HG03575 (cell line): Measurements from ENCODE around the gene PPP1R12A.
A peak's percentile ranks its signal among the peaks of the same experiment; 100 is the strongest.
"Not testable (repeated sequence)": the region's sequence is repeated elsewhere in the genome, so short reads cannot be mapped to it uniquely, and the experiment has no call there.

Experiments used
- ATAC-seq: cut with Tn5 transposase; IDR thresholded peaks from one replicate; pipeline ENCODE4 v1.9.1; 2021; ENCODE audit not compliant: unreplicated experiment, insufficient number of reproducible peaks, low FRiP score; ENCODE audit errors: extremely low read depth

Gene PPP1R12A

DNA sequence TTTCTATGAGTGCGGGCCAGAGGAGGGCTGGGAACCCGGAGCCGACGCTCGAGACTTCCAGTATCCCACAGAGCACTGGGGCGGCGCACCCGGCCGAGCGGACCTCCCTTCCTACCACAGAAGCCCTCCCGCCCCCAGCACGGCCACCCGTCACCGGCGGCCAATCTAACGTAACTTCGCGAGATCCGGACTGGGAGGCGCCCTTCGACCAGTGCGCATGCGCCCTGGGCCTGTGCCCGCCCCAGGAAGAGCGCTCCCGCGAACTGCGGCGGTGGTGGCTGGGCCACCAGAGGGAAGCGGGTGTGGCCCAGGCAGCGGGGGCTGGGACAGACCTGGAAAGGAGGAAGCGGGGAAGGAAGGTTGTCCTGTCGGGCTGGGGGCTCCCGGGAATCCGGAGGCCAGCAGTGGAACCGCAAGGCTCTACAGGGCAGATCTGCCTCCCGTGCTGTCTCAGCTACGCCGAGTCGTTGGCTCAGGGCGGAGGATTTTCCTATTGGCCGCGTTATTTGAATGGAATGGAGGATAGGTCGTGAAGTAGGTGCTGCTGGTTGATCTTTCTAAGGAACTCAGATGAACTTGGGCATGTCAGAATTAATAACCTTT, at the start of gene PPP1R12A:
Gene PPP1R12A, minus strand, starts transcription at position 77 of the 603 bp plus-strand sequence. CDS start 166 bp downstream, outside the sequence.
- ATAC-seq = peak; percentile 63

DNA sequence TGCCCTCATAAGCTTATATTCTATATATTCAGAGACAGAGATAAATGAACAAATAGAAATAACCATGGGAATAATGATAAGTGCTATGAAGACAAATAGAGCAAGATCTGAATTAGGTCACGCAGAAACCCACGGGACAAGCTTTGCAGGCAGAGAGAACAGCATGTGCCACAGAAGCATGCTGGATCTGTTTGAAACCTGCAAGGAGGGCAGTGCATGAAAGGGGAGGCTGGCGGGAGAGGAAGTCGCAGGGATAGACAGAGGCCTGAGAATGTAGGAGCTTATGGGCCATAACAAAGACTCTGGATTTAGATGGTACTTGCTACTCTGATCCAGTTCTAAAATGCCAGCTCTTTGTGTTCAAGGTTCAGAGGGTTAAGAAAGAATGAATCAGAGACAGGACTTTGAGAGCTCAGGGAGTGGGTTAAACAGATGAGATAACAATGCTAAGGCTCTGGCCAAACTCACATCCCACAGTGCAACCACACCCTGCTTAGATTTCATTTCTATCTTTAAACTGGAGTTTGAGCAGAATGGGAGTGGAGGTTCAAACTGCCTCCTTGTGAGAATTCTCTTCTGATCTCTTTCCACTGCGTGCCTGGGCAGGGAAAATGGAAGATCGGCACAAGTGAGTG, 49.2 kb upstream of the PPP1R12A start:
- ATAC-seq = no peak

DNA sequence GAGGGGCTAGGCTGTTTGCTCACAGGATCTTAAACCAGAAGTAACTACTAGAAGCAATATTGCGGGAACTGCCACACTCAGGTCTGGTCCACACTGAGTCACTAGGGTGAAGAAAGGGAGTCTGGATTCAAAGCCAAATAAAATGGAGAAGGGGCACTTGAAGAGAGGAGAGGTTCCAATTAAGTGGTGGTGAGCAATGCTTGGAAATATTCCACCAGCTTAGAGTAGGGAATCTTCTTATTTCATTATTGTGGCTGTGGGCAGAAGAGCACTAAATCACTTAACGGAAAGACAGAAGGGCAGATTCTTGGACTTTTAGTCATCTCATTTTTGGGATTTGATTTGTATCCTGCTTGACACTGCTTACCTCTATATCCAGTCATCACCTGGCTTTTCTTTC, 48.6 kb upstream of the PPP1R12A start:
- no peak for ATAC-seq

DNA sequence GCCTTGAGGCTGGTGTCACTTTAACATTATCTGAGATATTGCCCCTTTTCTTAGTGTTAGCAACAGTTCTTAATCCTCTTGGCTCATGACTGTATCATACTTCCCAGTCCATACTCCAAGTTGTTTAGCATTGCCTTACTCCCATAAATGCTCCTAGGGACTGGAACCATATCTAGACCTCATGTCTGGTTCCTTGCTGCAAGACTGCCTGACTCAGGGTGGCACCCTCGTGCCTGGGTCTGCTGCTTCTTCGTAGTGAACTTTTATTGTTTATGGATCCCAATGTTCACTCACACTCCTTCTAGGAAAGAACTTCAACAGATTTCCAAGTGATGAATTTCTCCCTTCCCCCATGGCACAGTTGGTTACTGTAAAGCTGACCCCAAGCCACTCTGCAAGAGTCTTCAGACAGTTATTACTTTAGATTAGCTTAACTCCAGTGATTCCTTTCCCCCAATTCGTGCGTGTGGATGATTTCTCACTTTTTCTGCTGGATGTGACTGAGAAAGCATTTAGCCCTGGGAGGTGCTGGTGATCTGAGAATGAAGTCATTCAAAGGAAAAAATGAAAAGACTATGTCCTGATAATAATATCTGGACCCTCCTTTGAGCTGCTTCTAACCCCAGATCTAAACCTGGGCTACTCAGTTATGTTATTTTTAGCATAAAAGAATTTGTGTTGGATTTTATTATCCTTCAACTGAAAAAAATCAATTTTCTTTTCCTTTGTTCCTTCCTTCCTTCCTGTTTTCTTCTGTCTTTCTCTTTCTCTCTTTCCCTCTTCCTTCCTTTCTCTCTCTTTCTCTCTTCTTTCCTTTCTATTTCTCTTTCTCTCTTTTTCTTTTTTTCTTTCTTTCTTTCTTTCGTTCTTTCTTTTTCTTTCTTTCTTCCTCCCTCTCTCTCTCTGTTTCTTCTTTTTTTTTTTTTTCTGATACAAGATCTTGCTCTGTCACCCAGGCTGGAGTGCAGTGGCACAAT, 47.5 kb upstream of the PPP1R12A start:
- no peak for ATAC-seq

DNA sequence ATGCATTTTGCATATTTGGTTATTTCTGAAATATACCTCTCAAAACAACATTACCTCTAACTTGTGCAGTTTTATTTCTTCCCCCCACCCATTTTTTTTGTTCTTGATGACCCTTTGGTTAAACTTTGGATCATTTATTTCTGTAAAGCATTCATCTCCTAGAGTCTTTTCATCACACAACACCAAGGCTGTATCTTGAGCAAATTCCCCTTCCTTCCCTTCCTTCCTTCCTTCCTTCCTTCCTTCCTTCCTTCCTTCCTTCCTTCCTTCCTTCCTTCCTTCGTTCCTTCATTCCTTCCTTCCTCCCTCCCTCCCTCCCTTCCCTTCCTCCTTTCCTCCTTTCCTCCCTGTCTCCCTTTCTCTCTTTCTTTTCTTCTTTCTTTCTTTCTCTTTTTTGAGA, 43.8 kb upstream of the PPP1R12A start:
- ATAC-seq = no peak

DNA sequence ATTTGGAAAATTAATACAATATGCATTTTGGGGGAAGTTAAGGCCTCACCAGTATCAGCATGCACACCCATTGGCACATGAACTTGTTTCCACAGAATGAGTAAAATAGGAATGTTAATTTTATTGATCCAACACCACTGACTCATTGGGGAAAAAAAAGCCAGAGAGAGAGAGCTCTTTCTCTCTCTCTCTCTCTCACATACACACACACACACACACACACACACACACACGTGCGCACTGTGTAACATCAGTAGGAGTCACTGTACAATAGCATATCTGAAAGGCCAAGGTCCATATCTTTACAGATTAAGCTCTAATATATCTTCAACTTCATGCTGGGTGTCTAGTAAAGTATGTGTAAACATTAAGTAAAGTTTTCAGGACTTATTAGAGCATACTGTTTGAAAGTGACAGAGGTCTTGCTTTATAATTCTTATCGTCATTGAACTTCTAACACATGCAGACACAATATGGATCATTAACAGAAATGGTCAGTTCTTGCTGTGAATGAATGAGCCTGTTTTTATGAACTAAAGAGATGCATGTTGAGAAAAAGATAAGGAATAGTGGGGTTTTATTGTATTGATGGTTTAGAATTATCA, 43.1 kb upstream of the PPP1R12A start:
- ATAC-seq = not testable (repeated sequence)

DNA sequence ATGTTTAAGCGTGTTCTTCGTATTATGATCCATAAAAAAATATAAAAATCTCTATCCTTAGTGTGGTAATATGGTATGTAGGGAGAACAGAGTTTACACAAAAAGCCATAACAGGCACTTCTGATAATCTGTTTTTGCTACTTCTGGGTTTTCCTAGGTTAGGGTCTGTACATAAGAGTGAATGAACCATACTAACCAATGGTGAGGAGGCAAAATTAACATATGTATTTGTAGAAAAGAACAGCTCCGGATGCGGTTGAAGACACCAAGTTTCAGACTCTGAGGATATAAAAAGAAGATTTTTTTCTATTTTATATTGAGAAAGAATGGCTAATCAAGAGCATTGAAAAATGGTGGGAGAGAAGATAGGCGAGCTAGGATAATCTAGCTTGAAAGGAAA, 40.2 kb upstream of the PPP1R12A start:
- ATAC-seq = no peak

DNA sequence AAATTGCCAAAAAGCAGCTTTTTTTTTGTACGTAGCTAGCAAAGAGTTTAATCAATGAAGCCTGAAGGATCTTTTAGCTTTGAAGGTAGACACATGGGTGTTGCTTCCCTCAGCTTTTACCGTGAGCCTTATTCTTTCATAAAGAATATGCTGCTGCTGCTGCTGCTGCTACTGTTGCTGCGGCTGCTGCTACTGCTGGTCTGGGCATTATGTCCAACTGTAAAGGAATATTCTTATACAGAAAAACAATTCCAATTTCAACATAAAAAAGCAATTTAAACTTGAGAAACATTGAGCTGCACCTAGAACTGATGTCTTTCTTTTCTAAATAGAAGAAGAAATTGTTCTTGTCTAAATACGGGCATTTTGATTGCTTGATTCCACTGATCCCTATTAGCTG, 38.9 kb upstream of the PPP1R12A start:
- no peak for ATAC-seq

DNA sequence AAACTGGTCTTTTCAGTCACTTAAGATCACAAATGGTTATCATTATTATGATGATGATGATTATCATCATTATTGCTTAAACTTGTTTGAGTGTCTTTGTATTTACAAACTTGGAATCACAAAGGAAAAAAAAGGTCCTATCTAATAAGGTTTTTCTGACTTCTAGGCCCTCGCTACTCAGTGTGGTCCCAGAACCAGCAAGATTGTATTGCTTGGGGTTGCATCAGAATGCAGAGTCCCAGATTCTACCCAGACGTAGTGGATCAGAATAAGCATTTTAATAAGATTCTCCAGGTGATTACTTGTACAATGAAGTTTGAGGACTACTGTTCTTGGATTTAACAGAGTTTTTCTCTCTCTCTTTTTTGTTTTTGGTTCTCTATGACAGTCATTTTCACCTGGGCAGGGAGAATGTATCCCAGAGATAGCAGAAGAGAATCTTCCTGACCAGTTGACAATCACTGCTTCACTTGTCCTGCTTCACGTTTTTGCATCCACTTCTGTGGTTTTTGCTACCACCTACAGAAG, 29.3 kb upstream of the PPP1R12A start:
- no peak for ATAC-seq

DNA sequence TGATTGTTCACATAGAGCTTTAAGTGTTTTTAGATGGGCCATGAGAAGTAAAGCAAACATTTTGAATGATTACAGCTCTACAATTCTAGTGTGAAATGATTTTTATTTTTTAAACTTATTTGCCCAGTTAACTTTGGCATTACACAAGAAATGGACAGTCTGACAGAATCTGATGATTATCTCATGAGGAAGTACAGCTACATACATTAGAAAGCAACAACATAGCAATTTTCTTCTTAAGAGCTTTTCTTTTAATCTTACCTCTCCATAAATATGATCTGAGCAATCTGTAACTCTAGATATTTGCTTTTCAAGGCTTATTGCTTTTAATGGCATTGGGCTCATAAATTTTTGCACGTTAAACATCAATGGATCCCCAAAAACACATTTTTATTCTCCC, 26.5 kb upstream of the PPP1R12A start:
- ATAC-seq = no peak

DNA sequence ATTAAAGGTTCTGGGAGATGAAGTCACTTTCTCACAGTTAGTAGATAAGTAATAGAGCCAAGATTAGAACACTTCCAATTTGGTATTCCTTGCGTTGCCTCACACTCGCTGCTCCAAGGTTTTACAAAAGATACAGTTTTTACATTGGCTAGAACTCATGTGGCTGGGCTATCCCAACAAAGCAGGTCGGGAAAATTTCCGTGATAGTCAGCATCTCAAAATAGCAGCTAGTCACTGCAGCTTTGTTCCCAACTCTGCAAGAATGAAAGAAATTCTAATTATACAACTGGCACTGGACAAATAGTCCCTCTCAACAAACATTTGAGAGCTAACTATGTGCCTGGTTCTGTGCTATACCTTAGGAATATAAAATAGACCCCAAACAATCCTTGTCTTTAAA, 24.6 kb upstream of the PPP1R12A start:
- no peak for ATAC-seq

DNA sequence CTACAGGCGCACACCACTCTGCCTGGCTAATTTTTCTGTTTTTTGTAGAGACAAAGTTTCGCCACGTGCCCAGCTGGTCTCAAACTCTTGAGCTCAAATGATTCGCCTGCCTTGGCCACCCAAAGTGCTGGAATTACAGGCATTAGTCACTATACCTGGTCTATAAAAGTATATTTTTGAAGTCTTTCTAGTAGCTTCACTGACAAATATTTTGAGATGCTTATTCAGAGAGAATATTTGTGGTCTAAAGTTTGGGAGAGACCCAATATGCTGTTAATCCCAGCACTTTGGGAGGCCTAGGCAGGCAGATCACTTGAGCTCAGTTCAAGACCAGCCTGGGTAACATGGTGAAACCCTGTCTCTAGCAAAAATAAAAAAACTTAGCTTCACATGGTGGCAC, 22.0 kb upstream of the PPP1R12A start:
- no peak for ATAC-seq

DNA sequence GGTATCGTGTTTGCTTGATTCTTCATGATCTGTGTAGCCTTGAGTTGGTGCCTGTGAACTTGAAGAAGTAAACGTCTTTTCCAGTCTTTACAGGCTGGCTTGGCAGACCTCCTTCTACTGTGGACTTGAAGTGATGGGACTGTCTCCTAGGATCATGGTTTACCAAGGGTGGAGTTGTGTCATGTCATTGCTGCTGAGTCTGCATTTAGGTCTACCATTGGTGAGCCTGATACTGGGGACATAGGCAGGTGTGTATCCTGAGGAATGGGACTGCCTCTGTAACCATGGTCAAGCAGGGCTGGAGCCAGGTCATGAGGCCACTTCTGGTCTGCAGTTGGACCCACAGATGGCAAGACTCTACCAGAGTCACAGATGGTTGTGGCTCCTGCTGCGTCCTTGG, 20.7 kb upstream of the PPP1R12A start:
- ATAC-seq = no peak

DNA sequence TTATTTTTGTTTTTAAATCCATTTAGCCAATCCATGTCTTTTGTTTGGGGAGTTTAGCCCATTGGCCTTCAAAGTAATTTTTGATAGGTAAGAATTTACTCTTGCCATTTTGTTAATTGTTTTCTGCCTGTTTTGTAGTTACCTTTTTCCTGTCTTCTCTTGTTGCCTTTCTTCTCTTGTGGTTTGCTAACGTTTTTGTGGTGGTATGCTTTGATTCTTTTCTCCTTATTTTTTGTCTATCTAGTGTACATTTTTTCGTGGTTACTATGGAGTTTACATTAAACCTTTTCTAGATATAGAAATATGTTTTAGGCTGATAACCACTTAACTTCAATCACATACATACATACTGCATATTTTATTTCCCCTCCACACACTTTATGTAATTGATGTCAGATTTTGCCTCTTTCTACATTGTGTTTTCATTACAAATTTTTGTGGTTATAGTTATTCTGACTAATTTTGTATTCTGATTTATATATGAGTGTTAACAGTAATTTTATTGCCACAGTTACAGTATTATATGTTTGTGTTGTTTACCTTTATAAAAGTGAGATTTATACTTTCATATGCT, 19.2 kb upstream of the PPP1R12A start:
- ATAC-seq = no peak

DNA sequence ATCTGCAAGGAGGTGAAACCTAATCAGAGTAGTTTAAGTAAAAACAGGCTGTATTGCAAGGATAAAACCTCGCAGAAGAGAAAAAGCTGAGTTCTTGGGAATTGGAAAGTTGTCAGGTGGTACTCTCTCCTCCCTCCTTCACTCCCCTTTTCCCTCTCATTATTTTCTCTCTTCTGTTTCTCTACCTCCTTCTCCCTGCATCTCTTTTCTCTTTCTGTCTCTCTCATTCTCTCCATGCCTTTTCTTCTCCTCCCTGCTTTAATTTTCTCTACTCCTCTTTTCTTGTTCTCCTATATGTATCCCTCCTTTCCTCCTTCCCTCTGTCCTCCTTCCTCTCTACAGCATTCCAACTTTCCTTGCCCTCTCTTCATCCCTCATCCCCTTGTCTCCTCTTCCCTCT, 14.2 kb upstream of the PPP1R12A start:
- ATAC-seq = no peak

DNA sequence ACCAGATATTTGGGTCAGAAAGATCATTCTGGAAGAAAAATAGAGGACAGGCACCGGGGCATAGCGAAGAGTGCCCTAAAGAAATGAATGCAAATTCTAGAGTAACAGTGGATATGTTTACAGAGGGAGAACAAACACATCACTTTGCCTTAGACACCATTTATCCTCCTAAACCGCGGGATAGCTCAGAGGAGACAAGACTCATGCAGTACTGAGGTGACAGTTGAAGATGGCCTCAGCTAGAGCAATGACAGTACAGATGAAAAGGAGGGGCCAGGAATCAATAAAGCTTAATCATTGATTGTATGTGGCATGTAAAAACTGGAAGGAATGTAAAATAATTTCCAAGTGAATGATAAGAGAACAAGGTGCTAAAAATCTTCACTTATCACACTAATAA, 10.5 kb upstream of the PPP1R12A start:
- no peak for ATAC-seq

DNA sequence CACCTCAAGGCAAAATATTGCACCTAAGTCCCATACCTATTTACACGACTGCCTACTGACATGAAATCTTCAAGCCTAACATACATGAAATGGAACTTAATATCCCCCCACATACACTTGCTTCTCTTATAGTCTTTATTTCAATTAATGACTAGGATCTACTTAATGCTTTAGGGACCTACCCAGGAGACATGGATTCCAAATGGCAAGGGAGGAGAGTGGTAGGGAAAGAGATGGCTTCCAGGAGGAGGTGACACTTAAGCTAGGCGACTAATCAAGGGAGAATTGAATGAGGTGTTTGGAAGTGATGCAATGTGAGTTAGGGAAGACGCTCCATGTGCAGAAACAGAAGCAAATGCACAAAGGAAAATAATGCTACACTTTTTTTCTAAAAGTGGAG, 9.7 kb upstream of the PPP1R12A start:
- no peak for ATAC-seq

DNA sequence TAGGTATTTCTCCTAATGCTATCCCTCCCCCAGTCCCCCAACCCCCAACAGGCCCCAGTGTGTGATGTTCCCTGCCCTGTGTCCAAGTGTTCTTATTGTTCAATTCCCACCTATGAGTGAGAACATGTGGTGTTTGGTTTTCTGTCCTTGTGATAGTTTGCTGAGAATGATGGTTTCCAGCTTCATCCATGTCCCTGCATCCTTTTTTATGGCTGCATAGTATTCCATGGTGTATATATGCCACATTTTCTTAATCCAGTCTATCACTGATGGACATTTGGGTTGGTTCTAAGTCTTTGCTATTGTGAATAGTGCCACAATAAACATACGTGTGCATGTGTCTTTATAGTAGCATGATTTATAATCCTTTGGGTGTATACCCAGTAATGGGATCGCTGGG, 7.9 kb upstream of the PPP1R12A start:
- ATAC-seq = not testable (repeated sequence)

DNA sequence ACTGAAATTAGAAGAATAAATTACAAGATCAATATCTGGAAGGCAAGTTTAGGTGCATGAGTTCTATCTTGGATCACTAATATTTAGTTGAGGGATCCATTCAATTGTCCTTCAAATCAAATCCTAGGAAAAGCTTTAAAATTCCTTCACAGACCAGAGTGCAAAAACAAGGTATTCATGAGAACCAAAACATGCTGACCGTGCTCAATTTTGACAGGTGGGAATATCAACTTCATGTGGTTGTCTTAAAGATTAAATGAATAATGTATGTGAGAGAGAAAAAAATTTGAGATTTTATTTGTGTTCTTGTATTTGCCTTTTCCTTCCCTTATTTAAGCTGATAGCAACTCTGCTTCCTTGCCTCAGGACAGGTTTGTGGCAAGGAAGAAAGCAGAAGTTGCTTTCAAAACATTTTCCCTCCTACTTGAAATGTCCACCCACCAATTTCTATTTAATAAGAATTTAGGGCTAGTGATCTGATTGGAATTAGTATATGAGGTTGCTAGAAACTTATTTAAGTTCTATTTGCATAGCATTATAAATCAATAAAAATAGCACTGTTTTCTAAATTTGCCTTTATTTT, 4.9 kb upstream of the PPP1R12A start:
- no peak for ATAC-seq
